ENCODE data around the gene ISYNA1. TPM values are rescaled to one million over a fixed set of nuclear protein-coding genes. Genes with fewer than 3 reads are reported as not detected.

The ISYNA1 gene
- total and polyA plus RNA-seq, 2 of the 13 experiments (the other 11 are each of a cell fraction or from before 2014, with no cell fraction given) = 29.6 to 48.5 TPM

- TF ChIP-seq RERE (CRISPR knock-in tag; IDR thresholded peaks at IDR 0.05; ENCODE audit: low read depth) (no peak), ZNF792 (CRISPR knock-in tag; IDR thresholded peaks at IDR 0.05) (peak; percentile 55; the same call in 1 of the 2 replicates), ZNF292 (CRISPR knock-in tag; IDR thresholded peaks at IDR 0.05; ENCODE audit: borderline replicate concordance, low read depth) (no peak), ZNF276 (CRISPR knock-in tag; IDR thresholded peaks at IDR 0.05; ENCODE audit: low read depth) (no peak; the same call in 1 of the 2 replicates), POLR2G (IDR thresholded peaks at IDR 0.05; ENCODE audit: low read depth, low read length) (peak; percentile 59), ZNF280D (CRISPR knock-in tag; IDR thresholded peaks at IDR 0.05) (peak; percentile 36; the same call in 1 of the 2 replicates), ZNF552 (CRISPR knock-in tag; IDR thresholded peaks at IDR 0.05; ENCODE audit: borderline replicate concordance) (peak; percentile 95), MXD1 (CRISPR knock-in tag; IDR thresholded peaks at IDR 0.05) (peak; percentile 89), SP4 (CRISPR knock-in tag; IDR thresholded peaks at IDR 0.05) (peak; percentile 64; the same call in 1 of the 2 replicates)
- TF ChIP-seq, protein P1, sequence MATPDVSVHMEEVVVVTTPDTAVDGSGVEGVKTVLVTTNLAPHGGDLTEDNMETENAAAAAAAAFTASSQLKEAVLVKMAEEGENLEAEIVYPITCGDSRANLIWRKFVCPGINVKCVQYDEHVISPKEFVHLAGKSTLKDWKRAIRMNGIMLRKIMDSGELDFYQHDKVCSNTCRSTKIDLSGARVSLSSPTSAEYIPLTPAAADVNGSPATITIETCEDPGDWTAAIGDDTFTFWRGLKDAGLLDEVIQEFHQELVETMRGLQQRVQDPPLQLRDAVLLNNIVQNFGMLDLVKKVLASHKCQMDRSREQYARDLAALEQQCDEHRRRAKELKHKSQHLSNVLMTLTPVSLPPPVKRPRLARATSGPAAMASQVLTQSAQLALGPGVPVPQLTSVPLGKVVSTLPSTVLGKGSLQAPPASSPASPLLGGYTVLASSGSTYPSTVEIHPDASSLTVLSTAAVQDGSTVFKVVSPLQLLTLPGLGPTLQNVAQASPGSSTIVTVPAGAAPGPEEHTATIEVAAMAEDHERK (CRISPR knock-in tag; IDR thresholded peaks at IDR 0.05; ENCODE audit: low read depth) = no peak
These were observed 49.6 kb downstream of the ISYNA1 start (continued) for GRCh38 chr19:18388100-18388959.
